ENCODE data around the gene CCDC146. TPM values are rescaled to one million over a fixed set of nuclear protein-coding genes. Genes with fewer than 3 reads are reported as not detected.

The CCDC146 gene
- total RNA-seq, 1 experiment from 2014 or later, result 0.72 TPM

DNA sequence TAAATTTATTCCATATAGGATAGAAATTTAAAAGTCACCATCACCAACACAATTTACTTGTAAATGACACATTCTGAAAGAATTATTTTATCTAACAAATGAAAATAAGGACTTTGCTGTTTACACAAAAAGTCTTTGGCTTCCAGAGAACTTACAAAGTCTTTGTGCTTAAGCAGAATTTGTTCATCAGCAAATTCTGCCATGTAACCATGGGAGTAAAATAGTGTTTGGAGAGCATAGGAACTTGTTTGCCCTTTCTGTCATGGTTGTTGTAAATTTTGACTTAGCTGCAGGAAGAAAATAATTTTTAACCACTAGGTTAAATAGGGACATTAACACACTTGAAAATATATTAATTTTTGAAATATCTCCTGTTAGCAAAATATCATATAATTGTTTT lies 62.0 kb downstream of the CCDC146 start:
- H3K4me3 Mint-ChIP-seq, result no peak overlapping the region
- no peak overlapping the region for H3T11ph ChIP-seq (ENCODE audit: low read length)
- H2AK5ac ChIP-seq (ENCODE audit: insufficient read length, low read length), result no peak overlapping the region
- H3K27ac Mint-ChIP-seq, result no peak overlapping the region
- no peaks in the 10 kb centered on the region for H4K20me1 ChIP-seq (ENCODE audit: control insufficient read depth, insufficient read depth, insufficient read length)
- no peak overlapping the region for H2BK5ac ChIP-seq (ENCODE audit: insufficient read length, low read length)
- no peak overlapping the region for H3K23ac ChIP-seq (ENCODE audit: insufficient read length, low read depth, low read length)
- no peaks in the 10 kb centered on the region for H3K9me3 ChIP-seq (ENCODE audit: control insufficient read depth, low read depth, low read length)
- H3K9me3 Mint-ChIP-seq, result no peaks in the 10 kb centered on the region
- no peaks in the 10 kb centered on the region for H3K27me3 ChIP-seq (ENCODE audit: insufficient read depth, low read length)
- no peak overlapping the region for H2BK15ac ChIP-seq (ENCODE audit: low read depth, low read length)
- H4K91ac ChIP-seq (ENCODE audit: insufficient read length, low read depth, low read length), result no peak overlapping the region
- TF ChIP-seq, protein P1, sequence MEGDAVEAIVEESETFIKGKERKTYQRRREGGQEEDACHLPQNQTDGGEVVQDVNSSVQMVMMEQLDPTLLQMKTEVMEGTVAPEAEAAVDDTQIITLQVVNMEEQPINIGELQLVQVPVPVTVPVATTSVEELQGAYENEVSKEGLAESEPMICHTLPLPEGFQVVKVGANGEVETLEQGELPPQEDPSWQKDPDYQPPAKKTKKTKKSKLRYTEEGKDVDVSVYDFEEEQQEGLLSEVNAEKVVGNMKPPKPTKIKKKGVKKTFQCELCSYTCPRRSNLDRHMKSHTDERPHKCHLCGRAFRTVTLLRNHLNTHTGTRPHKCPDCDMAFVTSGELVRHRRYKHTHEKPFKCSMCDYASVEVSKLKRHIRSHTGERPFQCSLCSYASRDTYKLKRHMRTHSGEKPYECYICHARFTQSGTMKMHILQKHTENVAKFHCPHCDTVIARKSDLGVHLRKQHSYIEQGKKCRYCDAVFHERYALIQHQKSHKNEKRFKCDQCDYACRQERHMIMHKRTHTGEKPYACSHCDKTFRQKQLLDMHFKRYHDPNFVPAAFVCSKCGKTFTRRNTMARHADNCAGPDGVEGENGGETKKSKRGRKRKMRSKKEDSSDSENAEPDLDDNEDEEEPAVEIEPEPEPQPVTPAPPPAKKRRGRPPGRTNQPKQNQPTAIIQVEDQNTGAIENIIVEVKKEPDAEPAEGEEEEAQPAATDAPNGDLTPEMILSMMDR (conservative IDR thresholded peaks at IDR 0.05), result no peak
- H3K14ac ChIP-seq (ENCODE audit: insufficient read depth, low read length), result no peak overlapping the region
- no peaks in the 10 kb centered on the region for H3K27me3 Mint-ChIP-seq (ENCODE audit: low read depth)
- no peak overlapping the region for H2BK120ac ChIP-seq (ENCODE audit: low read depth, low read length, poor library complexity, severe bottlenecking)
- DNase-seq, result no peak
- no peak overlapping the region for H2BK12ac ChIP-seq (ENCODE audit: insufficient read length, low read depth, low read length)
- no peak overlapping the region for H3K56ac ChIP-seq (ENCODE audit: insufficient read length, low read depth, low read length)
- H3K18ac ChIP-seq (ENCODE audit: insufficient read length, low read depth, low read length), result no peak overlapping the region
- no peaks in the 10 kb centered on the region for H3K79me1 ChIP-seq (ENCODE audit: insufficient read depth, low read depth, low read length, poor library complexity, severe bottlenecking)
- H4K5ac ChIP-seq (ENCODE audit: insufficient read length, low read depth, low read length), result no peak overlapping the region
- no peak overlapping the region for H3K4me2 ChIP-seq (ENCODE audit: insufficient read depth, insufficient read length, low read length)
- no peaks in the 10 kb centered on the region for H3K36me3 Mint-ChIP-seq (ENCODE audit: insufficient read depth in 1 of 3, low read depth in 3 of 3)
- no peak overlapping the region for H2AFZ ChIP-seq (ENCODE audit: low read length)
- H3K9ac ChIP-seq (ENCODE audit: extremely low read depth, insufficient read length, low read length), result no peak overlapping the region
- no peak overlapping the region for H2BK20ac ChIP-seq (ENCODE audit: low read depth, low read length, poor library complexity, severe bottlenecking)
- H3K23me2 ChIP-seq (ENCODE audit: insufficient read length, low read depth, low read length, poor library complexity, severe bottlenecking), result no peaks in the 10 kb centered on the region
- H3K79me2 ChIP-seq (ENCODE audit: insufficient read depth, low read length), result no peaks in the 10 kb centered on the region
- H4K8ac ChIP-seq (replicated peaks; ENCODE audit: insufficient read length, low read depth, low read length), result no peak overlapping the region
- no peak overlapping the region for H3K4ac ChIP-seq (ENCODE audit: low read depth, low read length)
- no peaks in the 10 kb centered on the region for H3K4me1 Mint-ChIP-seq
- no peak overlapping the region for H3K27ac ChIP-seq (ENCODE audit: insufficient read length, low read depth, low read length)
- no peaks in the 10 kb centered on the region for H3K4me1 ChIP-seq (ENCODE audit: insufficient read depth, low read length)

All from H9 (cell line).